Parietal lobe (tissue), 2 donors: Measurements from ENCODE around the gene FGF13. TPM values are rescaled to one million over a fixed set of nuclear protein-coding genes. Genes with fewer than 3 reads are reported as not detected.
A peak's percentile ranks its signal among the peaks of the same experiment; 100 is the strongest.

Experiments used
- small RNA-seq: library from RNA; depleted of rRNA; stranded (forward); fragments of <200 nt; gene quantifications from one replicate; pipeline ENCODE3, GENCODE V24; 2014; ENCODE audit warnings: low replicate concordance
- total RNA-seq: library from RNA; depleted of rRNA; stranded (reverse); fragments of >200 nt; gene quantifications from one replicate; pipeline ENCODE4 v1.2.3, GENCODE V29; 2014

FGF13 gene
- total RNA-seq: 91.7 TPM

DNA sequence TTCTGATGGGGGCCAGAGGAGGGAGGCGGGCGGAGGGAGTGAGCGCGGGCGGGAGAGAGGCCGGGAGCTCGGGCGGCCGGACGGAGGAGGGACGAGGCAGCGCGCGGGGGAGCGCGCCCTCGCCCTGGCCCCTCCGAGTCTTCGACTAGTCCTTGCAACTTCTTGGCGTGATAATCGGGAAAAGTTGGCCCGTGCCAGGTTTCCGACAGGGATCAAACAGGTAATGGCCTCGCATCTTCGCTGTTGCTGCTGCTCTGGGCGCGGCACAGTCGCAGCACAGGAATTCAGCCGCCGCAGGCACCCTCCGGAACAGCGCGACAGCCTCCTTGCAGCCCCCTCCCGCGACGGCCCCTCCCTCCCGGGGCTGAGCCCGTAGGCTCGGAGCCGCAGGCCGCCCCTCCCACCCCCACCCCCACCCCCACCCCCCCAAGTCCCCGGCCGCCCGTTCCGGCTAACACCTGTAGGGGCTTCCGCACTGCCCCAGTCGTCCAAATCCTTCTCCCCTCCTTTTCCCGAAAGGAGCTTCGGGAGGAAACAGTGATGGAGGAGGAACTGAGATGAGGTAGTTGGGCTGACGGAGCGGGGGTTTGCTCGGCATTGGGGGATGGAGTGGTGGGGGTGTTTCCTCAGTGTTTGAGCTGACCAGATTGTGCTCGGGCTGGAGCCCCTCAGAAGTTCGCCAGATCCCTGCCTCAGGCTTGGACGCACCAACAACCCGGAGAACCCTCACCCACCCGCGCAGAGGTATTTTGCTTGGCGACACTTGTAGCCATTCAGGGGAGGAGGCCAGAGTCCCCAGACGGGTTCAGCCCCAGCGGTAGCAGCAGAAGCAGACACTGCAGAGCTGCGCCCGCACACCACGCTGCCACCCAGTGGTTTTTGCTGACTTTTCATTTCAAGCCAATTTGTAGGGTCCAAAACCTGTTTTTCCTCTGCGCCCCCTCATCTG is at the start of gene FGF13:
TSS of gene FGF13 (minus strand) at position 319 of the 949 bp plus-strand sequence. CDS start 714 bp downstream, outside the sequence.

Small RNA genes within 50 kb of the gene (small RNA-seq; reads per million reads assigned to genes)
- gene AL031386.1 (not detected), gene MIR504 (3.4 reads per million, percentile 85 among the genes with 10 or more reads in this experiment)
